Panc1 (cell line): ENCODE results near the gene TIE1. TPM values are rescaled to one million over a fixed set of nuclear protein-coding genes. Genes with fewer than 3 reads are reported as not detected.

Experiments used
- ATAC-seq: fragments of 200-7000 bp; cut with Tn5 transposase; 2 replicates; pipeline ENCODE4 v1.9.1; 2020; ENCODE audit warnings: mild to moderate bottlenecking, moderate library complexity
- BruUV-seq: library from RNA; stranded (reverse); fragments of 400-500 nt; replicated peaks from 2 replicates; lab custom pipeline; 2021; lab: Mats Ljungman, UMichigan
- CTCF ChIA-PET: fragments of 300-600 bp; sonication (Branson Sonifier 250); formaldehyde crosslinking; loops from one replicate; lab custom pipeline; 2022; ENCODE audit warnings: antibody characterized with exemption; lab: Charles Lee
- POLR2A ChIA-PET: fragments of 300-600 bp; sonication (Branson Sonifier 250); formaldehyde crosslinking; loops from one replicate; lab custom pipeline; 2022; ENCODE audit warnings: antibody characterized with exemption; lab: Charles Lee
- DNase-seq: peaks from one replicate; pipeline ENCODE4 v3.0.0-alpha.2; 2010; ENCODE audit warnings: low read depth, low spot score
- H3K27ac ChIP-seq: 2 replicates; pipeline ENCODE4 v1.5.1; 2011; ENCODE audit warnings: mild to moderate bottlenecking, low read length, inconsistent platforms
- H3K27me3 ChIP-seq: fragments of 200-500 bp; sonication (Bioruptor generic); 2 replicates; pipeline ENCODE4 v1.6.0; 2014; ENCODE audit warnings: low read length, inconsistent platforms; ENCODE audit not compliant: control insufficient read depth, insufficient read depth
- H3K36me3 ChIP-seq: fragments of 200-500 bp; sonication (Bioruptor generic); 2 replicates; pipeline ENCODE4 v1.5.1; 2014; ENCODE audit warnings: inconsistent platforms, mild to moderate bottlenecking, low read length, moderate library complexity; ENCODE audit not compliant: control insufficient read depth, insufficient read depth
- H3K4me1 ChIP-seq: 2 replicates; pipeline ENCODE4 v1.5.1; 2011; ENCODE audit warnings: inconsistent platforms, mild to moderate bottlenecking, low read length, moderate library complexity; ENCODE audit not compliant: control insufficient read depth, insufficient read depth
- H3K4me3 ChIP-seq, 2 experiments: 2 replicates each; pipeline ENCODE4 v1.5.1; 2011 to 2012; ENCODE audit warnings: low read depth in 2 of 2, low read length in 2 of 2, mild to moderate bottlenecking in 2 of 2, inconsistent platforms in 1 of 2, moderate library complexity in 1 of 2
- H3K9me3 ChIP-seq: fragments of 200-500 bp; sonication (Bioruptor generic); 2 replicates; pipeline ENCODE4 v1.5.1; 2014; ENCODE audit warnings: low read depth, mild to moderate bottlenecking, inconsistent platforms, low read length, moderate library complexity; ENCODE audit not compliant: control insufficient read depth, insufficient read depth
- POLR2AphosphoS5 ChIP-seq: IDR thresholded peaks from 2 replicates; pipeline ENCODE4 v1.6.1; 2012; ENCODE audit warnings: mild to moderate bottlenecking, low read depth, low read length, moderate library complexity
- SIN3A ChIP-seq: IDR thresholded peaks from 2 replicates; pipeline ENCODE4 v1.6.1; 2012; ENCODE audit warnings: low read depth, mild to moderate bottlenecking, low read length, moderate library complexity, borderline replicate concordance; ENCODE audit not compliant: insufficient read depth
- TCF7L2 ChIP-seq: IDR thresholded peaks from 2 replicates; pipeline ENCODE4 v1.6.1; 2011; ENCODE audit warnings: mild to moderate bottlenecking, low read depth, low read length, inconsistent platforms
- in situ Hi-C: cut with HindIII; loops from 2 replicates; pipeline ENCODE4 v1.10.0; 2016; ENCODE audit warnings: low sequenced_read_pairs, low pct_unique_long_range_greater_than_20kb
- intact Hi-C: fragments of 100-400 bp; cut with micrococcal nuclease; formaldehyde crosslinking; loops from one replicate; pipeline ENCODE4 v1.10.0; 2022; ENCODE audit not compliant: unreplicated experiment
- total RNA-seq: library from RNA; stranded (reverse); gene quantifications from one replicate; pipeline ENCODE4 v1.2.1, GENCODE V29; 2021; ENCODE audit not compliant: unreplicated experiment
- TF ChIP-seq, protein P1 (sequence below), 2 experiments: IDR thresholded peaks; 2 replicates each; pipeline ENCODE4 v1.6.1; 2011 to 2012; ENCODE audit warnings: low read depth in 2 of 2, control low read depth in 1 of 2, low read length in 1 of 2, mild to moderate bottlenecking in 1 of 2, moderate library complexity in 1 of 2; ENCODE audit not compliant: insufficient read depth in 1 of 2
- TF ChIP-seq, protein P2 (sequence below): fragments of 450-650 bp; IDR thresholded peaks from 2 replicates; pipeline ENCODE4 v1.5.1; 2017; ENCODE audit warnings: mild to moderate bottlenecking

TIE1 gene
- total RNA-seq, 1 experiment from 2014 or later = 0.28 TPM

DNA sequence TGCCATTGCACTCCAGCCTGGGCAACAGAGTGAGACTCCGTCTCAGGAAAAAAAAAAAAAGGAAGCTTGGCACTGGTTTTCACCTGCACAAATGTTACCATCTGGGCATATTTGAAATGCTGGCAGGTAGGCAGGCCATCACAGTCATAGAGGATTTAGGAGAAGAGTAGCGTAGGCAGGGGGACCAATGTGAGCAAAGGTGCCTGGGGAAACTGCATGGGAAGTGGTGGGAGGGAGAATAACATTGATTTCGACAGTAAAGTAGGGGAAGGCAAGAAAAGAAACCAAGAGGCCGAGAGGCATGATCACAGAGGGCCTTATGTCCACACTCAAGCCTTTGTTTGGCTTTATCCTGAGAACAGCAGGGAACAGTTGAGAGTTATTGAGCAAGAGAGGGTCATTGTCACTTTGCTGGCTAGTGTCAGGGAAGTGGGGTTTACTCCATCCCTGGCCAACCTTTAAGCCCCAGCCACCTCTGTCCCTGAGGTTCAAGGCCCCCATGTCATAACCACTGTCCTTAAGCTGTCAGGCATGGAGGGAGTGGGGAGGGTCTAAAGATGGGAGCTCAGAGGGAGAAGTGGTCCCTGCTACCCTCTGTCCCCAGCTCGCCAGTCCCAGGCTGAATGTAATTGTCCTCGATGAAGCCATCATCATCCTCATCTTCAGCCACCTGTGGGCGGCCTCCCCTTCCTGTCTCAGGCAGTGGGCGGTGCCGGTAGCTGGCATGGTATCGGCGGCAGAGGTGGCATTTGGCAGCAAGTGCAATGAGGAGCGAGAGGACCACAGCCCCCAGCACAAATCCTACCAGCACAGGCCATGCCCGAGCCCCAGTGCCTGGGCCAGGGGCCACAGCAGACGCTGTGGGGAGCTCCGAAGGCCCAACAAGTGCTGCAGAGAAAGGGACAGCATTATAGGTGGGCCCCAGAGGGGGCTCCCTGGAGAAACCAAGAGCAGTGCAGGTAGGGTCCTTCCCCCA lies 18.3 kb upstream of the TIE1 start:
- BruUV-seq = no TSS peak
- POLR2A ChIA-PET = no interaction called here

DNA sequence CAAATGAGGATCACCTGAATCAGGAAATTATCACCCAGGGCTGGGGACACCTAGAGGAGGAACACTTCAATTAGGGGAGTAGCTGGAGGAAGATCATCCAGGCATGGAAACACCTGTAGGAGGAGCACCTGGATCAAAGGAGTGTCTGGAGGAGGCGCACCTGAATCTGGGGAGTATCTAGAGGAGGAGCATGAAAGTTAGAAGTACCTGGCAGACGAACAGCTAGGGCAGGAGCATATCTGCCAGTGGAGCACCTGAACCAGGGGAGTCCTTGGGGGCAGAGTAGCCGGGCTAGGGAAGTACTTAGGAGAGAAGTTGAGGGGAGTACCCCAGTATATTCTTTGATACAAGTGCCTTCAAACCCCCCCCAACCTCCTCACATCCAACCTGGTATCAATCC lies 16.7 kb upstream of the TIE1 start:
- POLR2A ChIA-PET = no interaction called here
- in situ Hi-C loops = no loop called here
- intact Hi-C loops = no loop called here

More for the DNA sequence above, 18.3 kb upstream of the TIE1 start:
- intact Hi-C loops (no loop called here), in situ Hi-C loops (no loop called here)
- no peak overlapping the region for H3K4me3 ChIP-seq
- TF ChIP-seq, protein P1, sequence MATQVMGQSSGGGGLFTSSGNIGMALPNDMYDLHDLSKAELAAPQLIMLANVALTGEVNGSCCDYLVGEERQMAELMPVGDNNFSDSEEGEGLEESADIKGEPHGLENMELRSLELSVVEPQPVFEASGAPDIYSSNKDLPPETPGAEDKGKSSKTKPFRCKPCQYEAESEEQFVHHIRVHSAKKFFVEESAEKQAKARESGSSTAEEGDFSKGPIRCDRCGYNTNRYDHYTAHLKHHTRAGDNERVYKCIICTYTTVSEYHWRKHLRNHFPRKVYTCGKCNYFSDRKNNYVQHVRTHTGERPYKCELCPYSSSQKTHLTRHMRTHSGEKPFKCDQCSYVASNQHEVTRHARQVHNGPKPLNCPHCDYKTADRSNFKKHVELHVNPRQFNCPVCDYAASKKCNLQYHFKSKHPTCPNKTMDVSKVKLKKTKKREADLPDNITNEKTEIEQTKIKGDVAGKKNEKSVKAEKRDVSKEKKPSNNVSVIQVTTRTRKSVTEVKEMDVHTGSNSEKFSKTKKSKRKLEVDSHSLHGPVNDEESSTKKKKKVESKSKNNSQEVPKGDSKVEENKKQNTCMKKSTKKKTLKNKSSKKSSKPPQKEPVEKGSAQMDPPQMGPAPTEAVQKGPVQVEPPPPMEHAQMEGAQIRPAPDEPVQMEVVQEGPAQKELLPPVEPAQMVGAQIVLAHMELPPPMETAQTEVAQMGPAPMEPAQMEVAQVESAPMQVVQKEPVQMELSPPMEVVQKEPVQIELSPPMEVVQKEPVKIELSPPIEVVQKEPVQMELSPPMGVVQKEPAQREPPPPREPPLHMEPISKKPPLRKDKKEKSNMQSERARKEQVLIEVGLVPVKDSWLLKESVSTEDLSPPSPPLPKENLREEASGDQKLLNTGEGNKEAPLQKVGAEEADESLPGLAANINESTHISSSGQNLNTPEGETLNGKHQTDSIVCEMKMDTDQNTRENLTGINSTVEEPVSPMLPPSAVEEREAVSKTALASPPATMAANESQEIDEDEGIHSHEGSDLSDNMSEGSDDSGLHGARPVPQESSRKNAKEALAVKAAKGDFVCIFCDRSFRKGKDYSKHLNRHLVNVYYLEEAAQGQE (IDR thresholded peaks at IDR 0.05; ENCODE audit: insufficient read depth in 1 of 2, low read depth in 2 of 2, low read length in 1 of 2) = no peak
- TF ChIP-seq SIN3A = no peak
- TF ChIP-seq POLR2AphosphoS5 = no peak
- TF ChIP-seq TCF7L2 = no peak
- TF ChIP-seq, protein P2, sequence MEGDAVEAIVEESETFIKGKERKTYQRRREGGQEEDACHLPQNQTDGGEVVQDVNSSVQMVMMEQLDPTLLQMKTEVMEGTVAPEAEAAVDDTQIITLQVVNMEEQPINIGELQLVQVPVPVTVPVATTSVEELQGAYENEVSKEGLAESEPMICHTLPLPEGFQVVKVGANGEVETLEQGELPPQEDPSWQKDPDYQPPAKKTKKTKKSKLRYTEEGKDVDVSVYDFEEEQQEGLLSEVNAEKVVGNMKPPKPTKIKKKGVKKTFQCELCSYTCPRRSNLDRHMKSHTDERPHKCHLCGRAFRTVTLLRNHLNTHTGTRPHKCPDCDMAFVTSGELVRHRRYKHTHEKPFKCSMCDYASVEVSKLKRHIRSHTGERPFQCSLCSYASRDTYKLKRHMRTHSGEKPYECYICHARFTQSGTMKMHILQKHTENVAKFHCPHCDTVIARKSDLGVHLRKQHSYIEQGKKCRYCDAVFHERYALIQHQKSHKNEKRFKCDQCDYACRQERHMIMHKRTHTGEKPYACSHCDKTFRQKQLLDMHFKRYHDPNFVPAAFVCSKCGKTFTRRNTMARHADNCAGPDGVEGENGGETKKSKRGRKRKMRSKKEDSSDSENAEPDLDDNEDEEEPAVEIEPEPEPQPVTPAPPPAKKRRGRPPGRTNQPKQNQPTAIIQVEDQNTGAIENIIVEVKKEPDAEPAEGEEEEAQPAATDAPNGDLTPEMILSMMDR = no peak
- H3K36me3 ChIP-seq = no peaks in the 10 kb centered on the region
- no peaks in the 10 kb centered on the region for H3K9me3 ChIP-seq
- no peak overlapping the region for H3K27ac ChIP-seq
- H3K27me3 ChIP-seq = no peaks in the 10 kb centered on the region
- ATAC-seq = no peak
- no peaks in the 10 kb centered on the region for H3K4me1 ChIP-seq
- CTCF ChIA-PET = no interaction called here
- DNase-seq = no peak

More for the DNA sequence above, 16.7 kb upstream of the TIE1 start:
- no peak overlapping the region for H3K27ac ChIP-seq
- no peak overlapping the region for H3K4me3 ChIP-seq
- H3K9me3 ChIP-seq = no peaks in the 10 kb centered on the region
- no TSS peak for BruUV-seq
- no peaks in the 10 kb centered on the region for H3K36me3 ChIP-seq
- CTCF ChIA-PET = interaction anchor here (0.8 kb wide), 1 partner anchor 8 kb away, joined by 4 read pairs; no protein-coding TSS in a partner anchor
- DNase-seq = no peak
- TF ChIP-seq TCF7L2 (no peak), POLR2AphosphoS5 (no peak), SIN3A (no peak)
- TF ChIP-seq, protein P1 (IDR thresholded peaks at IDR 0.05; ENCODE audit: insufficient read depth in 1 of 2, low read depth in 2 of 2, low read length in 1 of 2) = no peak
- TF ChIP-seq, protein P2 = no peak
- ATAC-seq = no peak
- no peaks in the 10 kb centered on the region for H3K27me3 ChIP-seq
- H3K4me1 ChIP-seq = no peaks in the 10 kb centered on the region
